OCI-LY7 (cell line): ENCODE measurements around the gene ADAM15. TPM values are rescaled to one million over a fixed set of nuclear protein-coding genes. Genes with fewer than 3 reads are reported as not detected.

ENCODE experiments used
- BruUV-seq: library from RNA; stranded (reverse); fragments of 400-500 nt; replicated peaks from 2 replicates; lab custom pipeline; 2021; lab: Mats Ljungman, UMichigan
- CTCF ChIA-PET: fragments of 300-600 bp; sonication (Branson Sonifier 250); formaldehyde crosslinking; loops from one replicate; lab custom pipeline; 2022; ENCODE audit warnings: antibody characterized with exemption; ENCODE audit not compliant: unreplicated experiment; lab: Charles Lee
- POLR2A ChIA-PET: fragments of 300-600 bp; sonication (Branson Sonifier 250); formaldehyde crosslinking; loops from one replicate; lab custom pipeline; 2022; ENCODE audit warnings: antibody characterized with exemption; lab: Charles Lee
- DNase-seq: peaks from one replicate; pipeline ENCODE4 v3.0.0-alpha.2; 2015; ENCODE audit warnings: low spot score
- H2AFZ ChIP-seq: fragments of 200-600 bp; sonication (generic), shearing (Covaris generic); 2 replicates; pipeline ENCODE4 v1.6.1; 2014; ENCODE audit warnings: mild to moderate bottlenecking, antibody characterized with exemption, low read length, moderate library complexity
- H3K27ac ChIP-seq: fragments of 200-600 bp; sonication (generic); 2 replicates; pipeline ENCODE4 v1.5.1; 2014; ENCODE audit warnings: mixed run types, low read depth, mild to moderate bottlenecking, moderate library complexity, low read length, inconsistent platforms; ENCODE audit not compliant: poor library complexity, severe bottlenecking
- H3K36me3 ChIP-seq: fragments of 200-600 bp; sonication (generic); 2 replicates; pipeline ENCODE4 v1.6.1; 2014; ENCODE audit warnings: mild to moderate bottlenecking, antibody characterized with exemption, low read length, moderate library complexity, mixed read lengths; ENCODE audit not compliant: insufficient read depth
- H3K4me1 ChIP-seq: fragments of 200-600 bp; sonication (generic); 2 replicates; pipeline ENCODE4 v1.5.1; 2014; ENCODE audit warnings: mild to moderate bottlenecking, low read length; ENCODE audit not compliant: insufficient read depth, poor library complexity, severe bottlenecking
- H3K4me2 ChIP-seq: fragments of 200-600 bp; sonication (generic); 2 replicates; pipeline ENCODE4 v1.6.1; 2014; ENCODE audit warnings: mild to moderate bottlenecking, low read length
- H3K4me3 ChIP-seq: fragments of 200-600 bp; sonication (generic); 2 replicates; pipeline ENCODE4 v1.5.1; 2014; ENCODE audit warnings: mild to moderate bottlenecking, low read depth, low read length; ENCODE audit not compliant: poor library complexity, severe bottlenecking
- H3K79me2 ChIP-seq: fragments of 200-600 bp; sonication (generic); 2 replicates; pipeline ENCODE4 v1.6.1; 2016; ENCODE audit warnings: low read depth, mild to moderate bottlenecking, low read length, moderate library complexity, mixed read lengths; ENCODE audit not compliant: insufficient read depth
- H3K9me2 ChIP-seq: fragments of 200-600 bp; sonication (generic); 2 replicates; pipeline ENCODE4 v1.6.1; 2016; ENCODE audit warnings: mild to moderate bottlenecking, low read length, mixed read lengths; ENCODE audit not compliant: insufficient read depth
- H3K9me3 ChIP-seq: fragments of 200-600 bp; sonication (generic); 2 replicates; pipeline ENCODE4 v1.6.1; 2014; ENCODE audit warnings: mild to moderate bottlenecking, mixed run types, low read length, mixed read lengths
- H4K20me1 ChIP-seq: fragments of 200-600 bp; sonication (generic); 2 replicates; pipeline ENCODE4 v1.6.1; 2014; ENCODE audit warnings: mild to moderate bottlenecking, antibody characterized with exemption, low read length, moderate library complexity, mixed read lengths; ENCODE audit not compliant: insufficient read depth
- CTCF ChIP-seq: fragments of 200-600 bp; sonication (generic); conservative IDR thresholded peaks from 2 replicates; pipeline ENCODE4 v1.5.1; 2014; ENCODE audit warnings: mild to moderate bottlenecking, antibody characterized with exemption, low read length, moderate library complexity, mixed read lengths
- EZH2phosphoT487 ChIP-seq: fragments of 200-600 bp; sonication (generic); IDR thresholded peaks from 2 replicates; pipeline ENCODE4 v1.6.1; 2018; ENCODE audit warnings: low read depth, borderline replicate concordance, mild to moderate bottlenecking, mixed run types, antibody characterized with exemption, low read length, moderate library complexity, mixed read lengths
- intact Hi-C: fragments of 100-400 bp; cut with micrococcal nuclease; formaldehyde crosslinking; loops from one replicate; pipeline ENCODE4 v1.10.0; 2022; ENCODE audit not compliant: unreplicated experiment
- total RNA-seq, 2 experiments: library from RNA; depleted of rRNA in 1 of 2; stranded (reverse); fragments of >200 nt in 1 of 2; shearing (Covaris generic) in 1 of 2; gene quantifications; 2 replicates each; pipeline ENCODE4 v1.2.3, GENCODE V29; 2014 to 2022

ADAM15 gene
- total RNA-seq, 2 experiments from 2014 or later = 19.7 to 56.1 TPM

- BruUV-seq = no TSS peak
- H2AFZ ChIP-seq = no peak overlapping the region
Measured at GRCh38 chr1:155107309-155108264, 56.5 kb downstream of the ADAM15 start.

GRCh38 chr1:155108296-155108695 lies 57.2 kb downstream of the ADAM15 start:
- Histone ChIP-seq H3K4me2 (no peak overlapping the region), H3K4me3 (no peak overlapping the region), H2AFZ (no peak overlapping the region), H3K4me1 (peaks cover 11% of the 10 kb centered on the region), H4K20me1 (no peaks in the 10 kb centered on the region), H3K9me2 (no peaks in the 10 kb centered on the region), H3K27ac (no peak overlapping the region), H3K36me3 (no peaks in the 10 kb centered on the region), H3K79me2 (no peaks in the 10 kb centered on the region), H3K9me3 (no peaks in the 10 kb centered on the region)
- BruUV-seq = no TSS peak
- intact Hi-C loops = no loop called here
- ChIA-PET CTCF (no interaction called here), POLR2A (interaction anchor here (0.6 to 0.7 kb wide), 2 partner anchors 11 to 26 kb away, joined by 3 to 4 read pairs; no protein-coding TSS in a partner anchor)
- DNase-seq = no peak
- TF ChIP-seq EZH2phosphoT487 = no peak
- TF ChIP-seq CTCF = no peak

More at GRCh38 chr1:155107309-155108264, 56.5 kb downstream of the ADAM15 start:
- Histone ChIP-seq H3K4me3 (no peak overlapping the region), H3K27ac (no peak overlapping the region), H3K4me2 (no peak overlapping the region), H3K9me2 (no peaks in the 10 kb centered on the region), H3K9me3 (no peaks in the 10 kb centered on the region), H3K4me1 (peaks cover 11% of the 10 kb centered on the region), H3K79me2 (no peaks in the 10 kb centered on the region), H3K36me3 (no peaks in the 10 kb centered on the region), H4K20me1 (no peaks in the 10 kb centered on the region)
- POLR2A ChIA-PET = no interaction called here
- intact Hi-C loops = no loop called here
- CTCF ChIA-PET = no interaction called here
- no peak for TF ChIP-seq EZH2phosphoT487
- TF ChIP-seq CTCF = no peak
- no peak for DNase-seq

- ChIA-PET POLR2A (no interaction called here), CTCF (no interaction called here)
- intact Hi-C loops = no loop called here
- BruUV-seq = no TSS peak
- H3K36me3 ChIP-seq = no peaks in the 10 kb centered on the region
- H4K20me1 ChIP-seq = no peaks in the 10 kb centered on the region
- no peaks in the 10 kb centered on the region for H3K79me2 ChIP-seq
- no peak overlapping the region for H2AFZ ChIP-seq
- H3K4me2 ChIP-seq = no peak overlapping the region
- H3K27ac ChIP-seq = no peak overlapping the region
- no peak for DNase-seq
- H3K9me3 ChIP-seq = no peaks in the 10 kb centered on the region
- H3K9me2 ChIP-seq = no peaks in the 10 kb centered on the region
- no peak overlapping the region for H3K4me3 ChIP-seq
- TF ChIP-seq EZH2phosphoT487 = no peak
- TF ChIP-seq CTCF = no peak
- peaks cover 11% of the 10 kb centered on the region for H3K4me1 ChIP-seq
Measured at GRCh38 chr1:155110381-155110780, 59.3 kb downstream of the ADAM15 start.
